ENCODE measurements around the gene SPATA9. TPM values are rescaled to one million over a fixed set of nuclear protein-coding genes. Genes with fewer than 3 reads are reported as not detected.
A peak's percentile ranks its signal among the peaks of the same experiment; 100 is the strongest.

The SPATA9 gene
- total and polyA plus RNA-seq, 7 donors, result 0.22 to 0.53 (median 0.22) TPM; not detected in 4

GRCh38 chr5:95621839-95622629 is 60.8 kb downstream of the SPATA9 start:
- DNase-seq, result no peak
- 65 to 75% (median 74%) methylated on average over 8 of the region's 8 CpGs for WGBS, 3 donors
- H3K36me3 ChIP-seq (ENCODE audit: insufficient read depth in 1 of 2, low read depth in 1 of 2), result no peaks in the 10 kb centered on the region
- no peak for TF ChIP-seq CTCF (IDR thresholded peaks at IDR 0.05)
- peaks cover 12% of the 10 kb centered on the region for H3K4me1 ChIP-seq
- no peak for ATAC-seq
- no peak overlapping the region for H3K27ac ChIP-seq
- peak overlapping the region; percentile 72 for H3K4me3 ChIP-seq
- no peaks in the 10 kb centered on the region for H3K9me3 ChIP-seq
- intact Hi-C loops (cut with DNase I), result no loop called here
- no peaks in the 10 kb centered on the region for H3K27me3 ChIP-seq (ENCODE audit: insufficient read depth in 3 of 3, low read length in 2 of 3)

DNA sequence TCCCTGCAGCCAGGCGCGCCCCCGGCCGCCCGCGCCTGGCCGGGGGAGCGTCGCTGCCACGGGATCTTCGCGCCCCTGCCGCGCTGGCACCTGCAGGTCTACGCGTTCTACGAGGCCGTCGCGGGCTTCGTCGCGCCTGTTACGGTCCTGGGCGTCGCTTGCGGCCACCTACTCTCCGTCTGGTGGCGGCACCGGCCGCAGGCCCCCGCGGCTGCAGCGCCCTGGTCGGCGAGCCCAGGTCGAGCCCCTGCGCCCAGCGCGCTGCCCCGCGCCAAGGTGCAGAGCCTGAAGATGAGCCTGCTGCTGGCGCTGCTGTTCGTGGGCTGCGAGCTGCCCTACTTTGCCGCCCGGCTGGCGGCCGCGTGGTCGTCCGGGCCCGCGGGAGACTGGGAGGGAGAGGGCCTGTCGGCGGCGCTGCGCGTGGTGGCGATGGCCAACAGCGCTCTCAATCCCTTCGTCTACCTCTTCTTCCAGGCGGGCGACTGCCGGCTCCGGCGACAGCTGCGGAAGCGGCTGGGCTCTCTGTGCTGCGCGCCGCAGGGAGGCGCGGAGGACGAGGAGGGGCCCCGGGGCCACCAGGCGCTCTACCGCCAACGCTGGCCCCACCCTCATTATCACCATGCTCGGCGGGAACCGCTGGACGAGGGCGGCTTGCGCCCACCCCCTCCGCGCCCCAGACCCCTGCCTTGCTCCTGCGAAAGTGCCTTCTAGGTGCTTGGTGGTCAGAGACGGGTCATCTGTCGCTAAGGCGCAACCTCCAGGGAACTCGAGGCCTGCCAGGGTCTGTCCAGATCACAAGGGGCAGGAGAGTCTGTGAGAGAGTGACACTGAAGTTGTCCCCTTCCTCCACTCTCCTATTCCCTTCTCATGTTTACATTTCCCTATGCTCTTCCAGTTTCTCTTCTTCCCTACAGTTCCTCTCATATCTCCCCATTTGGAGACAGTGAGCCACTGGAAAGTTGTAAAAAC is 61.6 kb downstream of the SPATA9 start:
- peak overlapping the region; percentile 72 for H3K4me3 ChIP-seq
- H3K4me1 ChIP-seq, result peaks cover 12% of the 10 kb centered on the region
- ATAC-seq (peak; percentile 63 to 77 (median 66)), DNase-seq (peak; percentile 32 to 64)
- intact Hi-C loops (cut with DNase I), result no loop called here
- H3K36me3 ChIP-seq (ENCODE audit: insufficient read depth in 1 of 2, low read depth in 1 of 2), result no peaks in the 10 kb centered on the region
- TF ChIP-seq CTCF (IDR thresholded peaks at IDR 0.05), result peak; percentile 1
- no peaks in the 10 kb centered on the region for H3K9me3 ChIP-seq
- 3 to 5% (median 4%) methylated on average over 65 to 92 of the region's 92 CpGs for WGBS, 3 donors
- no peak overlapping the region for H3K27ac ChIP-seq
- no peaks in the 10 kb centered on the region for H3K27me3 ChIP-seq (ENCODE audit: insufficient read depth in 3 of 3, low read length in 2 of 3)

DNA sequence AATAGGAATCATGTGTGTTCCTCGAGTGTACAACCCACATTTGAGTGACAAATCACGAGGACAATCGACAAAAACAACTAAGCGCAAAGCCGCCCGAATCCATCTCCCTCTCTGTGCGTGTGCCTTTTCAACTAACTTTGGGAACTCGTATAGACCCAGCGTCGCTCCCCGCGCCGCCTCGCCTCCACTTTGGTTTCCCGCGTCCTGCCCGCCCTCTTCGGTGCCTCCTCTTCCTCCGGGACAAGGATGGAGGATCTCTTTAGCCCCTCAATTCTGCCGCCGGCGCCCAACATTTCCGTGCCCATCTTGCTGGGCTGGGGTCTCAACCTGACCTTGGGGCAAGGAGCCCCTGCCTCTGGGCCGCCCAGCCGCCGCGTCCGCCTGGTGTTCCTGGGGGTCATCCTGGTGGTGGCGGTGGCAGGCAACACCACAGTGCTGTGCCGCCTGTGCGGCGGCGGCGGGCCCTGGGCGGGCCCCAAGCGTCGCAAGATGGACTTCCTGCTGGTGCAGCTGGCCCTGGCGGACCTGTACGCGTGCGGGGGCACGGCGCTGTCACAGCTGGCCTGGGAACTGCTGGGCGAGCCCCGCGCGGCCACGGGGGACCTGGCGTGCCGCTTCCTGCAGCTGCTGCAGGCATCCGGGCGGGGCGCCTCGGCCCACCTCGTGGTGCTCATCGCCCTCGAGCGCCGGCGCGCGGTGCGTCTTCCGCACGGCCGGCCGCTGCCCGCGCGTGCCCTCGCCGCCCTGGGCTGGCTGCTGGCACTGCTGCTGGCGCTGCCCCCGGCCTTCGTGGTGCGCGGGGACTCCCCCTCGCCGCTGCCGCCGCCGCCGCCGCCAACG is 62.5 kb downstream of the SPATA9 start, which contains the start of gene GPR150:
TSS of gene GPR150 (plus strand) at position 58 of the 840 bp plus-strand sequence. CDS start at position 247, 189 bp downstream.
- 0 to 2% (median 1%) methylated on average over 53 to 85 of the region's 85 CpGs for WGBS, 3 donors

More for the DNA sequence above, 62.5 kb downstream of the SPATA9 start, which contains the start of gene GPR150:
- DNase-seq (peak; percentile 70 to 85), ATAC-seq (peak; percentile 67 to 84 (median 82))
- no peaks in the 10 kb centered on the region for H3K27me3 ChIP-seq (ENCODE audit: insufficient read depth in 3 of 3, low read length in 2 of 3)
- H3K27ac ChIP-seq, result no peak within 1 kb of the TSS
- H3K9me3 ChIP-seq, result no peaks in the 10 kb centered on the region
- peak within 1 kb of the TSS; percentile 72 for H3K4me3 ChIP-seq
- H3K36me3 ChIP-seq (ENCODE audit: insufficient read depth in 1 of 2, low read depth in 1 of 2), result no peaks in the 10 kb centered on the region
- peak; percentile 4 for TF ChIP-seq CTCF (IDR thresholded peaks at IDR 0.05)
- intact Hi-C loops (cut with DNase I), result no loop called here
- H3K4me1 ChIP-seq, result peaks cover 12% of the 10 kb centered on the region

All from psoas muscle (tissue), 8 donors.